HPDE6-E6E7 (cell line): ENCODE results near the gene MAPK8IP2.
A peak's percentile ranks its signal among the peaks of the same experiment; 100 is the strongest.

Experiments
- DNase-seq: peaks from one replicate; pipeline ENCODE4 v3.0.0; 2011; ENCODE audit warnings: missing footprints; ENCODE audit errors: extremely low spot score

Gene MAPK8IP2

GRCh38 chr22:50600538-50600937 lies at the start of gene MAPK8IP2:
MAPK8IP2 (plus strand) TSS chr22:50600793; CDS start chr22:50600819, 26 bp downstream.
- no peak for DNase-seq

- DNase-seq = no peak
Measured at GRCh38 chr22:50551160-50551752, 49.3 kb upstream of the MAPK8IP2 start.

DNA sequence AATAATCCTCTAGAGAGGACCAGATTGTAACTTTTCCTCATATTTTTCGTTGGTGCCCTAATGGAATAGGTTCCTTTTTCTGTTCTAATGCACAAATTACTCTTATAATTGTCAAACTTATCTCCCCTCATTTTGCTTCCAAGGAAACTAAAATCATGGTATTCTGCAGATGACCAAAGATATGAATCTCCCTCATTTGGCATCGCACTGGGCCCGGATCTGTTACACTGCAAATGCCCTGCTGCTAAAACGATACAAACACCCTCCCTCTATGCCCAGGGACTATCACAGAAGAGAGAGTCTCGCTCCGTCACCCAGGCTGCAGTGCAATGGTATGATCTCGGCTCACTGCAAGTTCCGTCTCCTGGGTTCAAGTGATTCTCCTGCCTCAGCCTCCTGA lies 47.3 kb upstream of the MAPK8IP2 start:
- DNase-seq = no peak

GRCh38 chr22:50556703-50557102 lies 43.9 kb upstream of the MAPK8IP2 start:
- no peak for DNase-seq

- DNase-seq = no peak
Measured at GRCh38 chr22:50560034-50560433, 40.6 kb upstream of the MAPK8IP2 start.

- DNase-seq = no peak
Measured at GRCh38 chr22:50561401-50562358, 38.9 kb upstream of the MAPK8IP2 start.

GRCh38 chr22:50562523-50563412 lies 37.8 kb upstream of the MAPK8IP2 start, which contains the start of gene SYCE3:
SYCE3 (minus strand) TSS chr22:50562919; CDS start chr22:50556405, 6,514 bp downstream.
- DNase-seq = peak; percentile 88

DNA sequence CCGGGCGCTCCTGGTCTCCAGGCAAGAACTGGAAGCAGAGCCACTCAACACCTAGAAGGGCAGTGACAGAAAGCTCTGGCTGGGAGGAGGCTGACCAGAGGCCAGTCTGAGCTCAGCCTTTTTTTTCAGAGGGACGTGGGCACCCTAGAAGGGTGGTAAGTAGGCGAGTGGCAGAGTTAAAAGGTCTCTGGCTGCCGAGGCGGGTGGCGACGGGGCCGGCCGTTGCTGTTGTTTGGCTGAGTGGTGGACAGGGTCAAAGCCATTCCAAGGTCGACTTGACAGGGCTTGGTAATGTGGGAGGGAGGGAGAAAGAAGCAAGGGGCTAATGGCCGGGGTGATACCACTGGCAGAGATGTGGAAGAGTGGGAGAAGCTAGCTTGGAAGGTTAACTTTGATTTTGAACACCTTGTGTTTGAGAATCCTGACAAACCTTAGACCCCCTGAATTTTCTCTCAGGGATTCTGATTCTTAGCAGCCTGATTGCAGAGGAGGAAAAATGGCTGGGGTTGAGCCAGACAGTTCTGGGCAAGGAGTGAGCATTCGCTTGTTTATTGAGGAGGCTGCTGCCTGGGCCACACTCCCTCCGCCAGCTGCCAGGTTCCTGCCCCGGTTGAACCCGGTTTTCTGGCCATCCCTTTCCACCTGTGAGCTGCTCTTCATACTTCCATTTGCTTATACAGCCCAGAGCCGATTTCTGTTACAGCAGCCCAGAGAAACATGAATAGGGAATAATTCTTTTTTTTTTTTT lies 37.0 kb upstream of the MAPK8IP2 start:
- DNase-seq = no peak

- no peak for DNase-seq
Measured at GRCh38 chr22:50564289-50564688, 36.3 kb upstream of the MAPK8IP2 start.

DNA sequence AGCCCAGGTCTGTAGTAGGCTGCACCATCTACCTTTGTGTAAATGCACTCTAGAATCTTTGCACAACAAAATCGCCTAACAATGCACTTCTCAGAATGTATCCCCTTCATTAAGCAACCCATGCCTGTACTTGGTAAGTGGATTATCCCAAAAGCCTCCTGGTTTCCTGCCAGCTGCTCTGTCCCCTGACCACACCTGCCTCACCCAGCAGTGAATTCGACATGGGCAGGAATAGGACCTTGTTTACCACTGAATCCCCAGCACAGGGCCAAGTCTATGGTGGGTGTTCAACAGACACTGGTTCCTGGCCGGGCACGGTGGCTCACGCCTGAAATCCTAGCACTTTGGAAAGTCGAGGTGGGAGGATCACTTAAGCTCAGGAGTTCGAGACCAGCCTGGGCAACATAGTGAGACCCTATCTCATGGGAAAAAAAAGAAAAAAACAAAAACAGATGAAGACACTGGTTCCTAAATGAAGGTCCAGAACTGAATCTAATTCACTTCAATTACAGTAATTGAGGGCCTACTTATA lies 32.8 kb upstream of the MAPK8IP2 start:
- no peak for DNase-seq

GRCh38 chr22:50568626-50569025 lies 32.0 kb upstream of the MAPK8IP2 start:
- no peak for DNase-seq

- DNase-seq = no peak
Measured at GRCh38 chr22:50569041-50569459, 31.5 kb upstream of the MAPK8IP2 start.

DNA sequence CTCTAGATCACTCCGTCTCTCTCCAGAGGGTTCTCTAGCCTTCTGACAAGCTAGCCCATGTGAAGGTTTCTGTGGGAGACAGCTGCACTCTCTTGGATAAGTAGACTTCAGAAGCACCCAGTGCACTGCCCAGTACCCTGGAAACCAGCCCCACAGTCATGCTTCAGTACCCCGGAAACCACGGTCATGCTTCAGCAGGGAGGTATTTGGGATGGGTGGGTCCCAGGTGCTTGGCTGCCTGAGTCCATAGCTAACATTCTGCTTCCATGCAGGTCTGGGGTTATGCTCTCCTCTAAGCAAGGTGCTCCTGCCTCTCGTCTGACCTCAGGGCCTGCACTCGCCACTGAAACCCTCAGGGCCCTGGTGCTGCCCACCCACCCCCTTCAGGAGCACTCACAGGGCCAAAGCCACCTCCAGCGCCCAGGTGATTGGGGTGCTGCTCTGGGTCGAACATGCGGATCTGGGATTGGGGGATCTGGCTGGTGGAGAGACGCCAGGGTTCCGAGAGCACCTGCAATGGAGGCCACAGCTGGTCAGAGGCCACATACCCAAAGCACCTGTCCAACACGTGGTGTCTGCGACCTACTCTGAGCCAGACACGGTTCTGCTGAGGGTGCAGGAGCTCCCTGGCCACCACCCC lies 30.6 kb upstream of the MAPK8IP2 start:
- DNase-seq = no peak

- DNase-seq = no peak
Measured at GRCh38 chr22:50570861-50571260, 29.7 kb upstream of the MAPK8IP2 start.

DNA sequence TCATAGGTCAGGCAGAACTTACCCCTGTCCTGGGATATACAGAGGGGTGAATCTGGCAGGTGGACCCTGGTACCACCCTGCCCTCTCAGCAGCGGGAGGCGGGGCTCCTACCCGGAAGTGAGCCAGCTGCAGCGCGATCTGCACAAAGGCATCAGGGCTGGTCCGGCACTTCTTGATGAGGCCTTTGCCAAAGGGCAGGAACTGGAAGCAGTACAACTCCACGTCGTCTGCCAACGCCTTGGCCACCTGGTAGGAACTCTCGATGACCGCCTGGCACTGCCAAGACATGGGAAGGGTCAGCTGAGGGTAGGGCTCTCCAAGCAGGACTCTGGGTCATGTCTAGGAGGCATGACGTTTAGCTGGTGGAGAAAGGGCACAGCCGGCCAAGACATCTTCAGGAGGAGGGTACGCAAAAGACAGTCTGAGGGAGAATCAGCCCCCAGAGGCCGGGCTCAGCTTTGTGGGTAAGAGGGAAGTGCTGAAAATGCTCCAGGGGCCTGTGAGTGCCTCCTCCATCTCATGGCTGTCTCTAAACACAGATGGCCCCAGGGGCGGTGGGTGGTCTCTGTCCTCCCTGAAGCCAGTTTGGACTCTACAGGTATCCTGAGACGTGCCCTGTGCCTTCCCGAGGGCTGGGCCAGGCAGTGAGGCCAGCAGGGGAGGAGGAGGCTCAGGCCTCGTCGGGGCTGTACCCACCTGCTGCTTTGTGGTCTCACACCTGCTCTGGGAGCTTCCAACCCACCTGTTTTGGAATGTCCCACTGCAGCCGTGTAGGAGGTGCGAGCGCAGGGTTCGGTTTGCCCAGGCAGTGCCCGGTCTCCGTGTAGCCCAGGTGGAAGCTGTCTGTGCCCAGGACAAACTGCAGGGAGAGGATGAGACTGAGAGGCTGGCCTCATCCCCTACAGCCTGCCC lies 29.1 kb upstream of the MAPK8IP2 start:
- DNase-seq = no peak

- no peak for DNase-seq
Measured at GRCh38 chr22:50572965-50573364, 27.6 kb upstream of the MAPK8IP2 start.

- DNase-seq = no peak
Measured at GRCh38 chr22:50573491-50574382, 26.9 kb upstream of the MAPK8IP2 start.

GRCh38 chr22:50574383-50574755 lies 26.2 kb upstream of the MAPK8IP2 start:
- DNase-seq = no peak
